K562 (cell line): ENCODE data around the gene RNF224. TPM values are rescaled to one million over a fixed set of nuclear protein-coding genes. Genes with fewer than 3 reads are reported as not detected.

ENCODE experiments used
- BDP1 ChIP-seq: IDR thresholded peaks from 3 replicates; pipeline ENCODE4 v1.6.1; 2011; ENCODE audit not compliant: insufficient read length, insufficient read depth
- CREM ChIP-seq: IDR thresholded peaks from 2 replicates; pipeline ENCODE4 v1.6.1; 2014; ENCODE audit warnings: antibody characterized with exemption, low read depth
- ELF1 ChIP-seq: fragments of 200-800 bp; sonication (Bioruptor generic); IDR thresholded peaks from 2 replicates; pipeline ENCODE4 v1.6.1; 2016; ENCODE audit warnings: missing genetic modification characterization, missing compliant biosample characterization
- GTF2F1 ChIP-seq: IDR thresholded peaks from 2 replicates; pipeline ENCODE4 v1.6.1; 2011; ENCODE audit warnings: low read depth, low read length, improper control_type of control experiment
- POLR2B ChIP-seq: fragments of 450-650 bp; IDR thresholded peaks from 2 replicates; pipeline ENCODE4 v1.6.1; 2018; ENCODE audit warnings: low read depth; ENCODE audit not compliant: partially characterized antibody
- POLR2G ChIP-seq: fragments of 200-400 bp; formaldehyde crosslinking; IDR thresholded peaks from 2 replicates; pipeline ENCODE4 v1.6.1; 2017; ENCODE audit warnings: low read depth, mild to moderate bottlenecking, antibody characterized with exemption, low read length, moderate library complexity
- SIN3A ChIP-seq, 2 experiments: fragments of 150-350 bp in 1 of 2; IDR thresholded peaks; 2 replicates each; pipeline ENCODE4 v1.6.1; 2011 to 2016; ENCODE audit warnings: borderline replicate concordance in 2 of 2, low read depth in 2 of 2, low read length in 2 of 2, mild to moderate bottlenecking in 2 of 2, moderate library complexity in 2 of 2; ENCODE audit not compliant: control insufficient read depth in 1 of 2
- SREBF1 ChIP-seq: fragments of 150-350 bp; IDR thresholded peaks from 2 replicates; pipeline ENCODE4 v1.6.1; 2014; ENCODE audit warnings: antibody characterized with exemption, low read depth, low read length, borderline replicate concordance
- SRF ChIP-seq, 2 experiments: fragments of 250-450, 450-650 bp in 1 of 2; sonication (Bioruptor Pico) in 1 of 2; sonication (generic) in 1 of 2; formaldehyde crosslinking; IDR thresholded peaks; 2 replicates each; pipeline versions ENCODE4 v1.5.0 to v1.5.1; 2020 to 2022; ENCODE audit warnings: mild to moderate bottlenecking in 1 of 2, missing genetic modification reagents in 1 of 2
- YY1 ChIP-seq, 3 experiments: IDR thresholded peaks; 2 replicates each; pipeline ENCODE4 v1.6.1; 2011; ENCODE audit warnings: low read length in 2 of 3, mild to moderate bottlenecking in 2 of 3, moderate library complexity in 2 of 3, borderline replicate concordance in 1 of 3, control low read depth in 1 of 3, low read depth in 1 of 3; ENCODE audit not compliant: insufficient read depth in 3 of 3, insufficient replicate concordance in 2 of 3, control insufficient read depth in 1 of 3, insufficient read length in 1 of 3; ENCODE audit errors: extremely low read depth in 1 of 3
- ZBTB11 ChIP-seq, 3 experiments: fragments of 200-800 bp in 1 of 3; fragments of 250-450 bp in 1 of 3; fragments of 450-650 bp in 1 of 3; sonication (Bioruptor Pico) in 1 of 3; sonication (Bioruptor generic) in 1 of 3; formaldehyde crosslinking in 1 of 3; IDR thresholded peaks; 2 replicates each; pipeline versions ENCODE4 v1.6.1 to v1.8.0; 2016 to 2022; ENCODE audit warnings: mild to moderate bottlenecking in 2 of 3, missing genetic modification characterization in 2 of 3, missing compliant biosample characterization in 1 of 3, moderate library complexity in 1 of 3
- ZNF217 ChIP-seq: sonication (generic); formaldehyde crosslinking; IDR thresholded peaks from 2 replicates; pipeline ENCODE4 v1.8.0; 2022; ENCODE audit warnings: mild to moderate bottlenecking, missing genetic modification reagents
- ZNF589 ChIP-seq: fragments of 200-800 bp; sonication (Bioruptor generic); IDR thresholded peaks from 2 replicates; pipeline ENCODE4 v1.6.1; 2016; ENCODE audit warnings: low read depth, missing genetic modification characterization, missing compliant biosample characterization
- polyA plus RNA-seq, 8 experiments: library from polyadenylated mRNA; depleted of rRNA in 4 of 8; stranded (reverse) in 5 of 8; unstranded in 3 of 8; fragments of >200 nt; fragmentation: Nextera tagmentation in 2 of 8; fragmentation: Illumina TruSeq in 1 of 8; extraction: Ambion mirVana in 2 of 8; extraction: Trizol in 1 of 8; gene quantifications; 2 replicates each; pipeline versions ENCODE4 v1.2.1 to v1.2.3, GENCODE V29; 2011 to 2014; ENCODE audit warnings: inconsistent platforms in 1 of 8, missing spikeins in 1 of 8
- total RNA-seq, 7 experiments: library from RNA; depleted of rRNA in 6 of 7; stranded (reverse); fragments of >200 nt in 6 of 7; fragmentation: Illumina TruSeq in 2 of 7; extraction: Trizol in 2 of 7; gene quantifications; 2 replicates each; pipeline versions ENCODE4 v1.2.1 to v1.2.3, GENCODE V29; 2011 to 2021; ENCODE audit warnings: low replicate concordance in 1 of 7
- TF ChIP-seq, protein P1 (sequence below), 2 experiments: fragments of 150-350 bp in 1 of 2; IDR thresholded peaks; 2 replicates each; pipeline ENCODE4 v1.6.1; 2012 to 2016; ENCODE audit warnings: low read depth in 2 of 2, low read length in 2 of 2, mild to moderate bottlenecking in 1 of 2, moderate library complexity in 1 of 2

Gene RNF224
- total and polyA plus RNA-seq, 9 of the 15 experiments (the other 6 are each of a cell fraction or from before 2014, with no cell fraction given): not detected

- TF ChIP-seq ZNF217: no peak
- TF ChIP-seq POLR2G: peak; percentile 98
- peak; percentile 95 for TF ChIP-seq ELF1 (tag)
- peak; percentile 51; the same call in 1 of the 2 replicates for TF ChIP-seq GTF2F1
- TF ChIP-seq SRF (CRISPR knock-in tag; IDR thresholded peaks at IDR 0.05): peak in 1 of 2 experiments; percentile 78; a peak in 2 of 4 replicates
- no peak for TF ChIP-seq BDP1
- peak; percentile 28; the same call in 1 of the 2 replicates for TF ChIP-seq CREM
- peak; percentile 76 for TF ChIP-seq POLR2B
- TF ChIP-seq YY1 (IDR thresholded peaks at IDR 0.05; ENCODE audit: borderline replicate concordance in 1 of 3, control insufficient read depth in 1 of 3, extremely low read depth in 1 of 3, insufficient read depth in 3 of 3, insufficient read length in 1 of 3, insufficient replicate concordance in 2 of 3, low read depth in 1 of 3, low read length in 2 of 3): peak; percentile 62 to 95 (median 92)
- TF ChIP-seq ZBTB11 (CRISPR knock-in tag; IDR thresholded peaks at IDR 0.05): peak in 1 of 3 experiments; percentile 70; a peak in 1 of 6 replicates
- 0 out of 2 replicates have a peak, but pooled peaks have one; percentile 25 for TF ChIP-seq SREBF1
- peak in 1 of 2 experiments; percentile 84; a peak in 1 of 4 replicates for TF ChIP-seq SIN3A (IDR thresholded peaks at IDR 0.05; ENCODE audit: borderline replicate concordance in 2 of 2, control insufficient read depth in 1 of 2, low read depth in 2 of 2, low read length in 2 of 2)
- TF ChIP-seq, protein P1, sequence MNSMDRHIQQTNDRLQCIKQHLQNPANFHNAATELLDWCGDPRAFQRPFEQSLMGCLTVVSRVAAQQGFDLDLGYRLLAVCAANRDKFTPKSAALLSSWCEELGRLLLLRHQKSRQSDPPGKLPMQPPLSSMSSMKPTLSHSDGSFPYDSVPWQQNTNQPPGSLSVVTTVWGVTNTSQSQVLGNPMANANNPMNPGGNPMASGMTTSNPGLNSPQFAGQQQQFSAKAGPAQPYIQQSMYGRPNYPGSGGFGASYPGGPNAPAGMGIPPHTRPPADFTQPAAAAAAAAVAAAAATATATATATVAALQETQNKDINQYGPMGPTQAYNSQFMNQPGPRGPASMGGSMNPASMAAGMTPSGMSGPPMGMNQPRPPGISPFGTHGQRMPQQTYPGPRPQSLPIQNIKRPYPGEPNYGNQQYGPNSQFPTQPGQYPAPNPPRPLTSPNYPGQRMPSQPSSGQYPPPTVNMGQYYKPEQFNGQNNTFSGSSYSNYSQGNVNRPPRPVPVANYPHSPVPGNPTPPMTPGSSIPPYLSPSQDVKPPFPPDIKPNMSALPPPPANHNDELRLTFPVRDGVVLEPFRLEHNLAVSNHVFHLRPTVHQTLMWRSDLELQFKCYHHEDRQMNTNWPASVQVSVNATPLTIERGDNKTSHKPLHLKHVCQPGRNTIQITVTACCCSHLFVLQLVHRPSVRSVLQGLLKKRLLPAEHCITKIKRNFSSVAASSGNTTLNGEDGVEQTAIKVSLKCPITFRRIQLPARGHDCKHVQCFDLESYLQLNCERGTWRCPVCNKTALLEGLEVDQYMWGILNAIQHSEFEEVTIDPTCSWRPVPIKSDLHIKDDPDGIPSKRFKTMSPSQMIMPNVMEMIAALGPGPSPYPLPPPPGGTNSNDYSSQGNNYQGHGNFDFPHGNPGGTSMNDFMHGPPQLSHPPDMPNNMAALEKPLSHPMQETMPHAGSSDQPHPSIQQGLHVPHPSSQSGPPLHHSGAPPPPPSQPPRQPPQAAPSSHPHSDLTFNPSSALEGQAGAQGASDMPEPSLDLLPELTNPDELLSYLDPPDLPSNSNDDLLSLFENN (IDR thresholded peaks at IDR 0.05; ENCODE audit: low read depth in 2 of 2, low read length in 2 of 2): peak in 1 of 2 experiments; percentile 40; a peak in 1 of 4 replicates
- no peak for TF ChIP-seq ZNF589 (CRISPR knock-in tag)
These were observed 26.7 kb upstream of the RNF224 start, which contains the start of gene TPRN (continued) for GRCh38 chr9:137200311-137201204.
